HT1080 (cell line): ENCODE data around the gene CTBP1. TPM values are rescaled to one million over a fixed set of nuclear protein-coding genes. Genes with fewer than 3 reads are reported as not detected.

Experiments
- DNase-seq: peaks from one replicate; pipeline ENCODE4 v3.0.0-alpha.2; 2015; ENCODE audit warnings: low read depth
- total RNA-seq: library from RNA; depleted of rRNA; stranded (reverse); fragments of >200 nt; shearing (Covaris generic); gene quantifications from 2 replicates; pipeline ENCODE4 v1.2.3, GENCODE V29; 2014

CTBP1 gene
- total RNA-seq, 1 experiment from 2014 or later: 256 TPM

- DNase-seq: peak; percentile 11
These were observed 71.4 kb downstream of the CTBP1 start for GRCh38 chr4:1177274-1178141.

- DNase-seq: no peak
These were observed 72.3 kb downstream of the CTBP1 start for GRCh38 chr4:1176398-1177273.

- DNase-seq: no peak
These were observed 73.2 kb downstream of the CTBP1 start for GRCh38 chr4:1175635-1176229.

GRCh38 chr4:1174941-1175634 is 73.8 kb downstream of the CTBP1 start:
- no peak for DNase-seq

- no peak for DNase-seq
These were observed 75.8 kb downstream of the CTBP1 start for GRCh38 chr4:1172971-1173757.

GRCh38 chr4:1172228-1172851 is 76.6 kb downstream of the CTBP1 start, which contains the start of gene SPON2:
Gene SPON2, minus strand, starts transcription at chr4:1172583.
- no peak for DNase-seq

GRCh38 chr4:1171311-1172227 is 77.4 kb downstream of the CTBP1 start:
- DNase-seq: no peak

GRCh38 chr4:1170976-1171310 is 78.0 kb downstream of the CTBP1 start:
- no peak for DNase-seq

GRCh38 chr4:1170156-1170975 is 78.6 kb downstream of the CTBP1 start:
- no peak for DNase-seq

- DNase-seq: no peak
These were observed 79.2 kb downstream of the CTBP1 start for GRCh38 chr4:1169691-1170096.

GRCh38 chr4:1169171-1169671 is 79.7 kb downstream of the CTBP1 start:
- no peak for DNase-seq

- DNase-seq: no peak
These were observed 80.5 kb downstream of the CTBP1 start for GRCh38 chr4:1168191-1169101.

GRCh38 chr4:1167244-1167949 is 81.5 kb downstream of the CTBP1 start:
- peak; percentile 36 for DNase-seq

GRCh38 chr4:1166509-1167243 is 82.3 kb downstream of the CTBP1 start:
- no peak for DNase-seq

- no peak for DNase-seq
These were observed 83.9 kb downstream of the CTBP1 start for GRCh38 chr4:1164956-1165545.
